Glomerular visceral epithelial cell (primary cell): Measurements from ENCODE around the gene GRAP2.

Experiments
- DNase-seq: peaks from one replicate; pipeline ENCODE4 v3.0.0-alpha.2; 2016; ENCODE audit errors: extremely low spot score

The GRAP2 gene

GRCh38 chr22:40014667-40015248 is 113.9 kb downstream of the GRAP2 start:
- DNase-seq: no peak

DNA sequence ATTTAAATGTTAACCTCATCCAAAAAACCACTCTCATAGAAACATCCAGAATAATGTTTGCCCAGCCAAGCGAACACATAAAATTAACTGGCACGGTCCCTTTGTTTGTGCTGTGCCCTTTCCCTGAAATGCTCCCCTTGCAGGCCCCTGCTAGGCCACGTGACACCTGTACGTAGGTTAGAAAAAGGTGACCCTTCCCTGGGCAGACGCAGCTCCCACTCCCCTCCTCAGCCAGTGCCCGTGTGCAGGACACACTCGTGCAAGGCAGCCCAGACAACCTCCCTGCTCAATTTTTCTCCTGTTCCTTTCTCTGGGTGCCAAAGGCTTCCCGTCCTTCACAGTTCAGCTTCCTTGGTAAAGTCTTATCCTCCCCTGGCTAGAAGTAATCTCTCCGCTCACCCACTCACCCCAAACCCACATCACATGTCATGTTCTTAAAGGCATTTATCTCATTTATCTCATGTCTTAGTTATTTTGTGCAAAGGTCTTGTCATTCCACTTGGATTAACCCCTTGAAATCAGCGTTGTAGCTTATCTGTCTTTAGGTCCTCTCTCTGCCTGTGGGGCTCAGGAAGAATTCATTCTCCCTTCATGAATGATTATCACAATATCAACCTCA is 114.6 kb downstream of the GRAP2 start:
- no peak for DNase-seq

DNA sequence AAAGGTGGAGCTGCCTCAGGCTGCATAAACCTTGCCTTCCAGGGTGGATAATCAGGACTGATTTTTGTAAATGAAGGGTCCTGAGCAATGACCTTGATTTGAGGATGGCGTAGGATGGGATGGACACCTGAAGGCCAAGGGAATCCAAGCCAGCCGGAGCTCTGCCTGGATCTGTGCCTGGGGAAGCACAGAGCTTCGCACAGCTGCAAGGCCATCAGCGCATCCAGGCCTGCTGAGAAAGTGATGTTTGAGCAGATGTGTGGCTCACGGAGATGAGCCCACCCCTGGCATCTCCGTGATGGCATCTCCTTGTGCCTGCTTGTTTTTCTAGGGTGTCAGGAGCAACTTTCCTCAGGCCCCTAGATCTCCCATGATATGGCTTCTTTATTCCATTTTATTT is 117.2 kb downstream of the GRAP2 start:
- DNase-seq: no peak

DNA sequence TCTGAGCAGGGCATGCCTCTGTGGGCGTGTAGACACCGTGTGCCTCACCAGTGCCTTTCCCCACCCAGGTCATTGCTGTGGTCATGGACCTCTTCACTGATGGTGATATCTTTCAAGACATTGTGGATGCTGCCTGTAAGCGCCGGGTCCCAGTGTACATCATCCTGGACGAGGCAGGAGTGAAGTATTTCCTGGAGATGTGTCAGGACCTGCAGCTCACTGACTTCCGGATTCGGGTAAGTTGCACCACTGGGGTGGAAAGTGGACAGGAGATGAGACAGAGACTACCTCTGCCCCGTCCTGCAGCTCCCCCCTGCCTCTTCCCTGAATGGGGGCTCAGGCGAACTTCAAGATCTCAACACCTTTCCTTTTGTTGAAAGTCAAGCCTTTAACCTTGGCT is 118.2 kb downstream of the GRAP2 start:
- no peak for DNase-seq

DNA sequence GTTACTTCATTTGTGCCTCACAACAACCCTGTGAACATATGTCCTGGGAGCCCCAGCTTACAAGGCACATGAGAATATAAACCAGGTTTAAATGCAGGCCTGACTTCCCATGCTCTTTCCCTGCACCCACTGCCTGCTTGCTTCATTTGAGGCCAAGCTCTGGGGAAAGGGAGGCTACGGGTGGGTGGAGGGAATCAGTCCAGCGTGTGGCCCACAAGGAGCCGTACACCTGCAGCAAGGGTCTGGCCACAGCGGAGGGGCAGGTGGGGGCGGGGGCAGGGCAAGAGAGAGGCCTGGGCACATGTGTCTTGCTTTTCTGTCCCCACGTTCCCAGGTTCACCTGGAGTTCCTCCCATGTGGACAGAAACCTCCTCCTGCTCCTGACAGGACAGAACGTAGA is 120.1 kb downstream of the GRAP2 start:
- no peak for DNase-seq

- DNase-seq: no peak
Measured at GRCh38 chr22:40021401-40022000, 120.6 kb downstream of the GRAP2 start.

DNA sequence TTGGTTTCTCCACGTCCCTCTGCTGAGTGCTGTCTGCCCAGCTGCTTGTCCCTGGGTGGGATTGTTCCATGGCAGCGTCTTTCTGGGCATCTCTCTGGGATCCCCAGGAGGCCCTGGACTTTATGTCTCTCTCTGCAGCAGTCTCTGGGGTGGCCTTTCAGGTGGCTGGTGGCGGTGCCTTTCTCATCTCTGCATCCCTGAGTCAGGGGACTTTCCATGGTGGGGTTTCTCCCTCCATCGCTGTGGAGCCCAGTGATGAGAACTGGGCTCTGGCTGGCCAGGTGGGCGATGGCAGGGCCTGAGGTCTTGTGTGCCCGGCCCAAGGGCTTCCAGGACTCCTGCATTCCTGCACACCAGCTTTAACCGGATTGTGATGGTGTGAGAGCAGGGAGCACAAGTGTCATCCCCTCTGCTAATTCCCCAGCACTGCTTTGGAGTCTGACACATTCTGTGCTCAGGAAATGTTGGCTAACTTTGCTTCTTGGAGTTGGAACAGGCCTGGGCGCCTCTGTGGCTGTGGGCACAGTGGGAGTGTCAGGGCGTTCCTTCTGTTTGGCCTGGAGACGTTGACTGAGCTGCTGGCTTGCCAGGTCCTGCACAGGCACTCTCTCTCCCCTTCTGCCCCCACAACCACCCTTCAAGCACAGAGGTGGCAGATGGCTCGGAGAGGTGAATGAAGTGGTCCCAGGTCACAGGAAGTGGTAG is 121.8 kb downstream of the GRAP2 start:
- no peak for DNase-seq
